ENCODE results near the gene DUSP22. TPM values are rescaled to one million over a fixed set of nuclear protein-coding genes. Genes with fewer than 3 reads are reported as not detected.
"Not testable (repeated sequence)": the region's sequence is repeated elsewhere in the genome, so short reads cannot be mapped to it uniquely, and the experiment has no call there.

DUSP22 gene
- total RNA-seq, 4 donors from 2014 or later, result 53.2 to 89.8 (median 73.7) TPM

- H3K27me3 ChIP-seq, result no peaks in the 10 kb centered on the region
- WGBS, 2 donors, result 85 to 86% methylated on average over 14 of the region's 14 CpGs
- no peaks in the 10 kb centered on the region for H3K36me3 ChIP-seq
- no peaks in the 10 kb centered on the region for H3K9me3 ChIP-seq
- H3K4me1 ChIP-seq, result no peaks in the 10 kb centered on the region
- TF ChIP-seq CTCF (IDR thresholded peaks at IDR 0.05) (no peak), EP300 (IDR thresholded peaks at IDR 0.05) (no peak), POLR2A (IDR thresholded peaks at IDR 0.05) (no peak)
- DNase-seq (ENCODE audit: low spot score in 2 of 2), result no peak
- H3K4me3 ChIP-seq, result no peak overlapping the region
- no peak overlapping the region for H3K27ac ChIP-seq
Measured at GRCh38 chr6:282867-283416, 9.3 kb upstream of the DUSP22 start.

GRCh38 chr6:284486-284885 lies 7.8 kb upstream of the DUSP22 start:
- TF ChIP-seq EP300 (IDR thresholded peaks at IDR 0.05) (no peak), POLR2A (IDR thresholded peaks at IDR 0.05) (no peak), CTCF (IDR thresholded peaks at IDR 0.05) (no peak)
- Histone ChIP-seq H3K4me3 (no peak overlapping the region), H3K36me3 (no peaks in the 10 kb centered on the region), H3K27ac (no peak overlapping the region), H3K4me1 (no peaks in the 10 kb centered on the region), H3K27me3 (no peaks in the 10 kb centered on the region), H3K9me3 (no peaks in the 10 kb centered on the region)
- no peak for DNase-seq (ENCODE audit: low spot score in 2 of 2)
- 65 to 74% methylated on average over 4 of the region's 4 CpGs for WGBS, 2 donors

DNA sequence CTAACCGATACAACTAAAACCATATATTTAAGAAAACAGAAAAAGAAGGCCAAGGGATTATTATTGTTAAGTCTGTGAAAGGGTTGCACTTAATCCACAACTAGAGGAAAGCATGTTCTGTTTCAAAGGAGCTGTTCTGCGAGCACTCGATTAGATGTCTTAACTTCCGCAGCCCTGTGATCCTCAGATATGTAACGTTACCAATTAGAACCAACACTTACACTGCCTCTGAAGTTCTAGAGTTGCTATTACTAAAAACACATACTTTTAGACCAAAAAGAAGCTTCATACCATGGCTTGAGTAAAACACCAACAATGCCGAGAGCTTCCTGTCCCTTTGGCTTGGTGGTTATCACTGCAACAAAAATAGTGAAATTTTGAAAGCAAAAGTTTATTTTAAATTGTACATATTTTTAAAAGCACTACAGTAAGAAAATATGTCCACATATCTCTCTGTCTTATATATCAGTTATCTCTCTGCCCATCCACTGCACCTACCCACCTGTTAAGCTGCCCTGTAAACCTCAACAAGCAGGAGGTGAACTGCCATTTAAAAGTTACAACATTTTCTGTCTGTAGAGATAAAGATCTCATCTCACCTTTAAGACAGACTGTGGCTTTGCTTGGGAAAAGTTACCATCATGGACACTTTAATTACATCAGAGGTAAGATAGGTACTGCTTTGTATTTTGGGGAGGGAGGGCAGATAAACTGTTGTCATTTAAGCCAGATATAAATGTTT lies 7.1 kb upstream of the DUSP22 start:
- Histone ChIP-seq H3K27ac (no peak overlapping the region), H3K27me3 (no peaks in the 10 kb centered on the region), H3K36me3 (no peaks in the 10 kb centered on the region), H3K9me3 (no peaks in the 10 kb centered on the region), H3K4me1 (peaks cover 0 to 3% (median 0%) of the 10 kb centered on the region in 4 donors), H3K4me3 (no peak overlapping the region)
- no peak for DNase-seq (ENCODE audit: low spot score in 2 of 2)
- no peak for TF ChIP-seq EP300 (IDR thresholded peaks at IDR 0.05)
- TF ChIP-seq POLR2A (IDR thresholded peaks at IDR 0.05), result no peak
- TF ChIP-seq CTCF (IDR thresholded peaks at IDR 0.05), result no peak
- WGBS, 2 donors, result 90% methylated on average over 6 of the region's 6 CpGs

DNA sequence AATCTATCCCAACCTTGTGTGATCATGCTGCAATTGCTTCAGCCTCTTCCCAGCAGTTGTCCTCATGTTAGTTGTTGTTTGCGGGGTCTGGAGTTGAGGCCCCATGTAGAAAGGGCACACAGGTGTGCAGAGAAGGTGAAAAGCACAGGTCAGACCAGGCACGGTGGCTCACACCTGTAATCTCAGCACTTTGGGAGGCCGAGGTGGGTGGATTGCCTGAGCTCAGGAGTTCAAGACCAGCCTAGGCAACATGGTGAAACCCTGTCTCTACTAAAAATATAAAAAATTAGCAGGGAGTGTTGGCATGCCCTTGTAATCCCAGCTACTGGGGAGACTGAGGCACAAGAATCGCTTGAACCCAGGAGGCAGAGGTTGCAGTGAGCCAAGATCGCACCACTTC lies 6.4 kb upstream of the DUSP22 start:
- H3K27ac ChIP-seq; H3K9me3 ChIP-seq; H3K4me3 ChIP-seq; H3K27me3 ChIP-seq; H3K4me1 ChIP-seq; DNase-seq (ENCODE audit: low spot score in 2 of 2); H3K36me3 ChIP-seq: not testable (repeated sequence)
- WGBS, 2 donors, result 68 to 74% methylated on average over 5 of the region's 5 CpGs

GRCh38 chr6:286681-287488 lies 5.4 kb upstream of the DUSP22 start:
- H3K9me3 ChIP-seq, result no peaks in the 10 kb centered on the region
- peaks cover 0 to 10% (median 6%) of the 10 kb centered on the region in 4 donors for H3K4me1 ChIP-seq
- H3K27ac ChIP-seq, result no peak overlapping the region
- no peak overlapping the region for H3K4me3 ChIP-seq
- no peaks in the 10 kb centered on the region for H3K27me3 ChIP-seq
- 62 to 65% methylated on average over 10 of the region's 10 CpGs for WGBS, 2 donors
- no peak for TF ChIP-seq EP300 (IDR thresholded peaks at IDR 0.05)
- no peak for TF ChIP-seq CTCF (IDR thresholded peaks at IDR 0.05)
- no peak for TF ChIP-seq POLR2A (IDR thresholded peaks at IDR 0.05)
- H3K36me3 ChIP-seq, result no peaks in the 10 kb centered on the region
- peak in 1 of 2 donors; percentile 3 for DNase-seq (ENCODE audit: low spot score in 2 of 2)

Measured in tibial nerve (tissue), 4 donors.